ENCODE results near the gene CD99L2. TPM values are rescaled to one million over a fixed set of nuclear protein-coding genes. Genes with fewer than 3 reads are reported as not detected.

Gene CD99L2, protein sequence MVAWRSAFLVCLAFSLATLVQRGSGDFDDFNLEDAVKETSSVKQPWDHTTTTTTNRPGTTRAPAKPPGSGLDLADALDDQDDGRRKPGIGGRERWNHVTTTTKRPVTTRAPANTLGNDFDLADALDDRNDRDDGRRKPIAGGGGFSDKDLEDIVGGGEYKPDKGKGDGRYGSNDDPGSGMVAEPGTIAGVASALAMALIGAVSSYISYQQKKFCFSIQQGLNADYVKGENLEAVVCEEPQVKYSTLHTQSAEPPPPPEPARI
- 23.5 and 24.0 TPM in 2 replicates for total RNA-seq

DNA sequence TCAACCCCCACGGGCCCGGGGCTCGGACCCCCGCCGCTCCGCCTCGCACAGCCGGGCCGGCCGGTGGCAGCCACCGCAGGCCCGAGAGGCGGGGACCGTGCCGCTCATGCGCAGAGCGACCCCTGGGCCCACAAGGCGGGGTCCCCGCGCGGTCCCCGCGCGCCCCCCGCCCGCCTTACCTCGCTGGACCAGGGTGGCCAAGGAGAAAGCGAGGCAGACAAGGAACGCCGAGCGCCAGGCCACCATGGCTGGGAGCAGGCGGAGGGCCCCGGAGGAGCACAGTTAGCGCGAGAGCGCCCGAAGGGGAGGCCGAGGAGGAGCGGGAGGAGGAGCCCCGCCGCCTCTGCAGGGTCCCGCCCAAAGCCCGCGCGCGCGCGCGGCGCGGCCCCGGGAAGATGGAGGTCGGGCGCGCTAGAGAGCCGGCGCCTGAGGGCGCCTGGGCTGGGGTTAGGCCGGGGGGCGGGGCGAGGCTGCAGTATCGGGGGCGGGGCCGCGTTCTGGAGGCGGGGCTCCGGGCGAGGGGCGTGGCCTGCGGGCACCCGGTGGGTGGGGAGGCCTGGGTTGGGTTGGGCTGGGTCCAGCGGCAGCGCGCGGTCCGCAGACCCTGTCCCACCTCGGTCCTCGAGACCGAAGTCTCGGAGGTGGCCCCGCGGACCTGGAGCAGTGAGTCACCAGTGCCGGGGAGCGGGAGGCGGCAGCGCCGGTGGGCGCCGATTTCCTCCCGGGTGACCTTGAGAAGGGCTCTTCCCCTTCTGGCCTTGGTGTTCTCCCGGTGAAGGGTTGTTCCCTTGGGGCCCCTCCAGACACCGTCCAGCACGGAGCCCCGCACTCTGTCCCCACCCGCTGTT lies at the start of gene CD99L2:
CD99L2 (minus strand) TSS at position 326 of the 848 bp plus-strand sequence; CDS start at position 246, 80 bp downstream.

Other genes starting within 250 kb of the CD99L2 start
- 14.1 and 15.8 TPM in 2 replicates for gene MTMR1, start 205.3 kb downstream of the CD99L2 start, total RNA-seq
- 16.8 and 35.4 TPM in 2 replicates for gene HMGB3, start 84.7 kb upstream of the CD99L2 start, total RNA-seq